ENCODE measurements around the gene CTSO. TPM values are rescaled to one million over a fixed set of nuclear protein-coding genes. Genes with fewer than 3 reads are reported as not detected.

CTSO gene, protein sequence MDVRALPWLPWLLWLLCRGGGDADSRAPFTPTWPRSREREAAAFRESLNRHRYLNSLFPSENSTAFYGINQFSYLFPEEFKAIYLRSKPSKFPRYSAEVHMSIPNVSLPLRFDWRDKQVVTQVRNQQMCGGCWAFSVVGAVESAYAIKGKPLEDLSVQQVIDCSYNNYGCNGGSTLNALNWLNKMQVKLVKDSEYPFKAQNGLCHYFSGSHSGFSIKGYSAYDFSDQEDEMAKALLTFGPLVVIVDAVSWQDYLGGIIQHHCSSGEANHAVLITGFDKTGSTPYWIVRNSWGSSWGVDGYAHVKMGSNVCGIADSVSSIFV
- total RNA-seq, result 10 to 100 TPM; 19.1 to 58.3 TPM
- 10 to 100 TPM in 1 of 2 donors, 1 to 10 TPM in 1; 8.0 to 11.3 TPM for polyA plus RNA-seq
- long read RNA-seq, donor 1, transcript CTSO-201 (8 exons, 2,954 nt), result major isoform, 14 of 25 reads
- long read RNA-seq, donor 1, partial matches to known transcripts, result 11 of 25 reads
- long read RNA-seq, donor 1, other reads (novel, unspliced or antisense), result 0 of 25 reads
- long read RNA-seq, donor 2, transcript CTSO-201 (8 exons, 2,954 nt), result major isoform, 5 of 10 reads
- long read RNA-seq, donor 2, partial matches to known transcripts, result 5 of 10 reads
- long read RNA-seq, donor 2, other reads (novel, unspliced or antisense), result 0 of 10 reads
- long read RNA-seq, donor 3, transcript CTSO-201 (8 exons, 2,954 nt), result major isoform, 11 of 27 reads
- long read RNA-seq, donor 3, partial matches to known transcripts, result 16 of 27 reads
- long read RNA-seq, donor 3, other reads (novel, unspliced or antisense), result 0 of 27 reads
- long read RNA-seq, donor 4, partial matches to known transcripts, result 0 of 3 reads
- long read RNA-seq, donor 4, other reads (novel, unspliced or antisense), result 0 of 3 reads
- long read RNA-seq, donor 5, transcript CTSO-201 (8 exons, 2,954 nt), result major isoform, 17 of 47 reads
- long read RNA-seq, donor 5, partial matches to known transcripts, result 30 of 47 reads
- long read RNA-seq, donor 5, other reads (novel, unspliced or antisense), result 0 of 47 reads

DNA sequence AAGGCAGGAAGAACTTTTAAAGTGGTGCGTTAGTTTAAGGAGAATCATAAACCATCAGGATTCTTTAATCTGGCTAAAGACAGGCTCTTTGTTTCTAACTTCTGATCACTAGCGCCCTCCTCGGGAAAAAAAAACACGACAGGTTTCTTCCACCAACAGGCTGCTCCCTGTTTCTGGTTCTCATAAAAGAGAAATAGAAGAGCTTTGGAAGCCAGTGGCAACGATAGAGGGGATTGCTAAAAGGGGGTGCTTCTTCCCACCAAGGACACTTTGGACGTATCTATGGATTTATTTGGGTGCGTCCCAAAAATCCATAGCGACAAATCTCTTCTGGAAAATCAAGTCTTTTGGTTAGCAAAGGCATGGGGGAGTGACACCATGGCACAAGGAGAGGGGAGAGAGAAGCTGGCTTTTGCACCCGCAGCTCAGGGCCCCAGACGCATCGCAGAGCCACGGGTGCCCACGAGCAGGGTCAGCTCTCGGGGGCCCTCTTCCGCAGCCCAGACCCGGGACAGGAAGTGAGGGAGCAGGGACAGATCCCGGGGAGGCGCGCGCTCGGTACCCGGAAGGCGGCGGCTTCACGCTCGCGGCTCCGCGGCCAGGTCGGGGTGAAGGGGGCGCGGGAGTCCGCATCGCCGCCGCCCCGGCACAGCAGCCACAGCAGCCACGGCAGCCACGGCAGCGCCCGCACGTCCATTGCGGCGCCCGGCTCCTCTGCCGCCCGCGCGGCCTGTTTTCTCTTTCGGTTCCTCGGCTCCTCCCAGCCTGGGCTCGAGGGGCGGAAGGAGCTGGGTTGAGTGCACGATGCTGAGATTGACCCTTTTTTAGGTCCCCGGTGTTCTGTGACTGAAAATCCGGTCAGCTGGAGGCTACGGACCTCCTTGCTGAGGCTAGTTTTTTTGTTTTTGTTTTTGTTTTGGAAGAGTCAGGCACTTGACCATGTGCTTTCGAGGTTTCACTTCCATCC, at the start of gene CTSO:
Gene CTSO, minus strand, starts transcription at position 716 of the 967 bp plus-strand sequence. Its CDS starts 19 bp downstream, at position 697.
- Histone ChIP-seq H3K36me3 (ENCODE audit: control insufficient read depth in 4 of 4, insufficient read depth in 4 of 4, low read length in 4 of 4) (peaks cover 0 to 2% (median 0%) of the 10 kb centered on the region in 4 donors), H3K4me1 (ENCODE audit: control insufficient read depth in 5 of 5, insufficient read depth in 5 of 5, low read length in 5 of 5) (peaks cover 0 to 3% (median 0%) of the 10 kb centered on the region in 5 donors), H3K4me3 (peak within 1 kb of the TSS; percentile 65), H3K27me3 (ENCODE audit: control insufficient read depth in 3 of 3, insufficient read depth in 3 of 3, low read length in 2 of 3) (no peaks in the 10 kb centered on the region), H3K27ac (ENCODE audit: low read depth in 1 of 2, low read length in 1 of 2) (peak within 1 kb of the TSS; percentile 99), H3K9ac (ENCODE audit: insufficient read depth in 1 of 2, low read length in 2 of 2) (peak within 1 kb of the TSS; percentile 97 to 99), H3K9me3 (ENCODE audit: control insufficient read depth in 4 of 4, insufficient read depth in 3 of 4, low read length in 3 of 4) (no peaks in the 10 kb centered on the region)
- TF ChIP-seq, protein P1, sequence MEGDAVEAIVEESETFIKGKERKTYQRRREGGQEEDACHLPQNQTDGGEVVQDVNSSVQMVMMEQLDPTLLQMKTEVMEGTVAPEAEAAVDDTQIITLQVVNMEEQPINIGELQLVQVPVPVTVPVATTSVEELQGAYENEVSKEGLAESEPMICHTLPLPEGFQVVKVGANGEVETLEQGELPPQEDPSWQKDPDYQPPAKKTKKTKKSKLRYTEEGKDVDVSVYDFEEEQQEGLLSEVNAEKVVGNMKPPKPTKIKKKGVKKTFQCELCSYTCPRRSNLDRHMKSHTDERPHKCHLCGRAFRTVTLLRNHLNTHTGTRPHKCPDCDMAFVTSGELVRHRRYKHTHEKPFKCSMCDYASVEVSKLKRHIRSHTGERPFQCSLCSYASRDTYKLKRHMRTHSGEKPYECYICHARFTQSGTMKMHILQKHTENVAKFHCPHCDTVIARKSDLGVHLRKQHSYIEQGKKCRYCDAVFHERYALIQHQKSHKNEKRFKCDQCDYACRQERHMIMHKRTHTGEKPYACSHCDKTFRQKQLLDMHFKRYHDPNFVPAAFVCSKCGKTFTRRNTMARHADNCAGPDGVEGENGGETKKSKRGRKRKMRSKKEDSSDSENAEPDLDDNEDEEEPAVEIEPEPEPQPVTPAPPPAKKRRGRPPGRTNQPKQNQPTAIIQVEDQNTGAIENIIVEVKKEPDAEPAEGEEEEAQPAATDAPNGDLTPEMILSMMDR (IDR thresholded peaks at IDR 0.05; ENCODE audit: control extremely low read depth, extremely low read depth), result peak; percentile 39
- DNase-seq (peak; percentile 85 to 96 (median 96)), ATAC-seq (ENCODE audit: insufficient read depth, low FRiP score) (peak; percentile 92)
- WGBS, 2 donors, result 0 to 1% methylated on average over 58 of the region's 58 CpGs

GRCh38 chr4:156000491-156000890, 46.8 kb upstream of the CTSO start:
- no peaks in the 10 kb centered on the region for H3K4me1 ChIP-seq (ENCODE audit: control insufficient read depth in 5 of 5, insufficient read depth in 5 of 5, low read length in 5 of 5)
- TF ChIP-seq, protein P1 (IDR thresholded peaks at IDR 0.05; ENCODE audit: control extremely low read depth, extremely low read depth), result no peak
- peaks cover 0 to 3% (median 0%) of the 10 kb centered on the region in 4 donors for H3K9me3 ChIP-seq (ENCODE audit: control insufficient read depth in 4 of 4, insufficient read depth in 3 of 4, low read length in 3 of 4)
- DNase-seq (no peak), ATAC-seq (ENCODE audit: insufficient read depth, low FRiP score) (no peak)
- no peak overlapping the region for H3K4me3 ChIP-seq
- H3K9ac ChIP-seq (ENCODE audit: insufficient read depth in 1 of 2, low read length in 2 of 2), result no peak overlapping the region
- H3K27ac ChIP-seq (ENCODE audit: low read depth in 1 of 2, low read length in 1 of 2), result no peak overlapping the region
- H3K27me3 ChIP-seq (ENCODE audit: control insufficient read depth in 3 of 3, insufficient read depth in 3 of 3, low read length in 2 of 3), result no peaks in the 10 kb centered on the region
- H3K36me3 ChIP-seq (ENCODE audit: control insufficient read depth in 4 of 4, insufficient read depth in 4 of 4, low read length in 4 of 4), result no peaks in the 10 kb centered on the region
- 80 to 87% methylated on average over 3 of the region's 3 CpGs for WGBS, 2 donors

DNA sequence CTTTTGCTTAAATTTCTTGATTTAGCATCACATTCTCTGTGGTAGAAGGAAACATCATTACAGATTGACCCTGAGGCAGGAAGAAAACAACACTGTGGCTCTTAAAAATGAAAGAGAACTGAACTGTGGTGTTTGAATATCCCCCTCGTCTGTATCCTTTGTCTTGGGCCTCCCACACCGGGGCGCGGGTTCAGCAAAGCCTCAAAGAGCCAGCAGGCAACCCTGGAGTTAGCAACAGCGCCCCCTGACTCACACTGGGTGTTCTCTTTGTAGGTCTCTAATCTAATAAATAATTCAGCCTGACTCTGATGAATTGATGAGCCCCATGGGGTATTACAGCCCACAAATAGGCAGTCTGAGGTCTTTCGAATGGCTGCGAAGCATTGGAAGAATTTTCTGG, 46.1 kb upstream of the CTSO start:
- Histone ChIP-seq H3K4me3 (no peak overlapping the region), H3K9ac (ENCODE audit: insufficient read depth in 1 of 2, low read length in 2 of 2) (no peak overlapping the region), H3K27ac (ENCODE audit: low read depth in 1 of 2, low read length in 1 of 2) (no peak overlapping the region), H3K9me3 (ENCODE audit: control insufficient read depth in 4 of 4, insufficient read depth in 3 of 4, low read length in 3 of 4) (peaks cover 0 to 3% (median 0%) of the 10 kb centered on the region in 4 donors), H3K4me1 (ENCODE audit: control insufficient read depth in 5 of 5, insufficient read depth in 5 of 5, low read length in 5 of 5) (no peaks in the 10 kb centered on the region), H3K36me3 (ENCODE audit: control insufficient read depth in 4 of 4, insufficient read depth in 4 of 4, low read length in 4 of 4) (no peaks in the 10 kb centered on the region), H3K27me3 (ENCODE audit: control insufficient read depth in 3 of 3, insufficient read depth in 3 of 3, low read length in 2 of 3) (no peaks in the 10 kb centered on the region)
- no peak for ATAC-seq (ENCODE audit: insufficient read depth, low FRiP score)
- TF ChIP-seq, protein P1 (IDR thresholded peaks at IDR 0.05; ENCODE audit: control extremely low read depth, extremely low read depth), result no peak
- peak; percentile 12 to 34 (median 24) for DNase-seq
- WGBS, 2 donors, result 28 to 40% methylated on average over 7 of the region's 7 CpGs

All from lung (tissue), 16 donors.